Neural cell (in vitro differentiated cells): ENCODE measurements around the gene GRP. TPM values are rescaled to one million over a fixed set of nuclear protein-coding genes. Genes with fewer than 3 reads are reported as not detected.

Source experiments
- H2AFZ ChIP-seq: fragments of 200-600, 300-800 bp; sonication (generic), shearing (Covaris generic); 2 replicates; pipeline ENCODE4 v1.6.0; 2014; ENCODE audit warnings: low read depth, mild to moderate bottlenecking, antibody characterized with exemption, low read length, moderate library complexity
- H3F3A ChIP-seq: fragments of 200-600 bp; shearing (Covaris generic); 2 replicates; pipeline ENCODE4 v1.6.1; 2016; ENCODE audit warnings: mild to moderate bottlenecking, moderate library complexity, mixed read lengths, antibody characterized with exemption, low read length; ENCODE audit not compliant: insufficient read depth, poor library complexity, severe bottlenecking
- H3K27ac ChIP-seq: fragments of 200-600, 300-800 bp; sonication (generic), shearing (Covaris generic); 2 replicates; pipeline ENCODE4 v1.5.1; 2014; ENCODE audit warnings: mild to moderate bottlenecking, low read length, moderate library complexity
- H3K27me3 ChIP-seq: fragments of 300-800, 200-600 bp; sonication (generic), shearing (Covaris generic); 2 replicates; pipeline ENCODE4 v1.6.0; 2014; ENCODE audit warnings: mild to moderate bottlenecking, low read depth, low read length, moderate library complexity; ENCODE audit not compliant: insufficient read depth
- H3K36me3 ChIP-seq: fragments of 300-800, 200-600 bp; sonication (generic), shearing (Covaris generic); 2 replicates; pipeline ENCODE4 v1.5.1; 2014; ENCODE audit warnings: mild to moderate bottlenecking, antibody characterized with exemption, low read length, moderate library complexity; ENCODE audit not compliant: insufficient read depth
- H3K4me2 ChIP-seq: fragments of 300-800, 200-600 bp; sonication (generic), shearing (Covaris generic); 2 replicates; pipeline ENCODE4 v1.6.0; 2014; ENCODE audit warnings: mild to moderate bottlenecking, low read length
- H3K4me3 ChIP-seq: fragments of 300-800, 200-600 bp; sonication (generic), shearing (Covaris generic); 2 replicates; pipeline ENCODE4 v1.5.1; 2014; ENCODE audit warnings: mild to moderate bottlenecking, low read length, moderate library complexity
- H3K79me2 ChIP-seq: fragments of 200-600 bp; shearing (Covaris generic); replicated peaks from 2 replicates; pipeline ENCODE4 v1.6.0; 2014; ENCODE audit warnings: mild to moderate bottlenecking, low read length, moderate library complexity; ENCODE audit not compliant: insufficient read depth
- H3K9ac ChIP-seq: fragments of 300-800, 200-600 bp; sonication (generic), shearing (Covaris generic); 2 replicates; pipeline ENCODE4 v1.6.1; 2016; ENCODE audit warnings: mild to moderate bottlenecking, low read length, mixed read lengths
- H3K9me2 ChIP-seq: fragments of 200-600 bp; shearing (Covaris generic); 2 replicates; pipeline ENCODE4 v1.6.1; 2016; ENCODE audit warnings: mild to moderate bottlenecking, low read length, mixed read lengths; ENCODE audit not compliant: insufficient read depth
- H3K9me3 ChIP-seq: fragments of 200-600, 300-800 bp; sonication (generic), shearing (Covaris generic); 2 replicates; pipeline ENCODE4 v1.6.1; 2016; ENCODE audit warnings: mild to moderate bottlenecking, mixed run types, low read length, moderate library complexity, mixed read lengths
- H4K20me1 ChIP-seq: fragments of 200-600 bp; shearing (Covaris generic); 2 replicates; pipeline ENCODE4 v1.6.1; 2016; ENCODE audit warnings: mild to moderate bottlenecking, mixed run types; ENCODE audit not compliant: insufficient read depth
- CTCF ChIP-seq: fragments of 450-650 bp; IDR thresholded peaks from 2 replicates; pipeline ENCODE4 v1.5.1; 2014; ENCODE audit warnings: antibody characterized with exemption, mild to moderate bottlenecking, moderate library complexity; ENCODE audit not compliant: poor library complexity, severe bottlenecking
- EP300 ChIP-seq: fragments of 450-650 bp; conservative IDR thresholded peaks from 2 replicates; pipeline ENCODE4 v1.6.1; 2014; ENCODE audit warnings: antibody characterized with exemption, mild to moderate bottlenecking, moderate library complexity; ENCODE audit not compliant: poor library complexity, severe bottlenecking
- EZH2 ChIP-seq: fragments of 200-600, 300-800 bp; shearing (Covaris generic), sonication (generic); IDR thresholded peaks from 2 replicates; pipeline ENCODE4 v1.6.1; 2014; ENCODE audit warnings: antibody characterized with exemption, low read length, borderline replicate concordance, mild to moderate bottlenecking; ENCODE audit not compliant: insufficient read depth, poor library complexity, severe bottlenecking
- MXI1 ChIP-seq: fragments of 450-650 bp; conservative IDR thresholded peaks from 2 replicates; pipeline ENCODE4 v1.6.1; 2014; ENCODE audit warnings: antibody characterized with exemption, mild to moderate bottlenecking; ENCODE audit not compliant: poor library complexity, severe bottlenecking
- POLR2AphosphoS5 ChIP-seq: IDR thresholded peaks from 2 replicates; pipeline ENCODE4 v1.6.1; 2012
- RAD21 ChIP-seq: fragments of 450-650 bp; conservative IDR thresholded peaks from 2 replicates; pipeline ENCODE4 v1.6.1; 2014; ENCODE audit warnings: antibody characterized with exemption, mild to moderate bottlenecking, moderate library complexity
- SMC3 ChIP-seq: fragments of 450-650 bp; conservative IDR thresholded peaks from 2 replicates; pipeline ENCODE4 v1.6.1; 2014; ENCODE audit warnings: antibody characterized with exemption, mild to moderate bottlenecking, moderate library complexity; ENCODE audit not compliant: poor library complexity
- TAF1 ChIP-seq: IDR thresholded peaks from 2 replicates; pipeline ENCODE4 v1.6.1; 2012; ENCODE audit warnings: low read depth
- polyA plus RNA-seq: library from polyadenylated mRNA; depleted of rRNA; stranded (reverse); fragments of >200 nt; gene quantifications from 2 replicates; pipeline ENCODE4 v1.2.3, GENCODE V29; 2014
- TF ChIP-seq, protein P1 (sequence below): IDR thresholded peaks from 2 replicates; pipeline ENCODE4 v1.6.1; 2012; ENCODE audit warnings: borderline replicate concordance

GRP gene
- polyA plus RNA-seq, 1 donor from 2014 or later, result not detected

GRCh38 chr18:59189746-59190145 lies 30.2 kb upstream of the GRP start:
- Histone ChIP-seq H2AFZ (no peak overlapping the region), H3F3A (no peaks in the 10 kb centered on the region), H3K27me3 (no peaks in the 10 kb centered on the region), H3K36me3 (no peaks in the 10 kb centered on the region), H3K9ac (no peak overlapping the region), H4K20me1 (no peaks in the 10 kb centered on the region), H3K9me2 (no peaks in the 10 kb centered on the region), H3K4me3 (no peak overlapping the region), H3K4me2 (no peak overlapping the region), H3K79me2 (no peaks in the 10 kb centered on the region), H3K27ac (no peak overlapping the region), H3K9me3 (no peaks in the 10 kb centered on the region)
- TF ChIP-seq SMC3, result no peak
- TF ChIP-seq MXI1, result no peak
- no peak for TF ChIP-seq TAF1
- TF ChIP-seq, protein P1, sequence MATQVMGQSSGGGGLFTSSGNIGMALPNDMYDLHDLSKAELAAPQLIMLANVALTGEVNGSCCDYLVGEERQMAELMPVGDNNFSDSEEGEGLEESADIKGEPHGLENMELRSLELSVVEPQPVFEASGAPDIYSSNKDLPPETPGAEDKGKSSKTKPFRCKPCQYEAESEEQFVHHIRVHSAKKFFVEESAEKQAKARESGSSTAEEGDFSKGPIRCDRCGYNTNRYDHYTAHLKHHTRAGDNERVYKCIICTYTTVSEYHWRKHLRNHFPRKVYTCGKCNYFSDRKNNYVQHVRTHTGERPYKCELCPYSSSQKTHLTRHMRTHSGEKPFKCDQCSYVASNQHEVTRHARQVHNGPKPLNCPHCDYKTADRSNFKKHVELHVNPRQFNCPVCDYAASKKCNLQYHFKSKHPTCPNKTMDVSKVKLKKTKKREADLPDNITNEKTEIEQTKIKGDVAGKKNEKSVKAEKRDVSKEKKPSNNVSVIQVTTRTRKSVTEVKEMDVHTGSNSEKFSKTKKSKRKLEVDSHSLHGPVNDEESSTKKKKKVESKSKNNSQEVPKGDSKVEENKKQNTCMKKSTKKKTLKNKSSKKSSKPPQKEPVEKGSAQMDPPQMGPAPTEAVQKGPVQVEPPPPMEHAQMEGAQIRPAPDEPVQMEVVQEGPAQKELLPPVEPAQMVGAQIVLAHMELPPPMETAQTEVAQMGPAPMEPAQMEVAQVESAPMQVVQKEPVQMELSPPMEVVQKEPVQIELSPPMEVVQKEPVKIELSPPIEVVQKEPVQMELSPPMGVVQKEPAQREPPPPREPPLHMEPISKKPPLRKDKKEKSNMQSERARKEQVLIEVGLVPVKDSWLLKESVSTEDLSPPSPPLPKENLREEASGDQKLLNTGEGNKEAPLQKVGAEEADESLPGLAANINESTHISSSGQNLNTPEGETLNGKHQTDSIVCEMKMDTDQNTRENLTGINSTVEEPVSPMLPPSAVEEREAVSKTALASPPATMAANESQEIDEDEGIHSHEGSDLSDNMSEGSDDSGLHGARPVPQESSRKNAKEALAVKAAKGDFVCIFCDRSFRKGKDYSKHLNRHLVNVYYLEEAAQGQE, result no peak
- TF ChIP-seq RAD21, result no peak
- no peak for TF ChIP-seq EP300
- TF ChIP-seq POLR2AphosphoS5, result no peak
- no peak for TF ChIP-seq EZH2
- TF ChIP-seq CTCF, result no peak

DNA sequence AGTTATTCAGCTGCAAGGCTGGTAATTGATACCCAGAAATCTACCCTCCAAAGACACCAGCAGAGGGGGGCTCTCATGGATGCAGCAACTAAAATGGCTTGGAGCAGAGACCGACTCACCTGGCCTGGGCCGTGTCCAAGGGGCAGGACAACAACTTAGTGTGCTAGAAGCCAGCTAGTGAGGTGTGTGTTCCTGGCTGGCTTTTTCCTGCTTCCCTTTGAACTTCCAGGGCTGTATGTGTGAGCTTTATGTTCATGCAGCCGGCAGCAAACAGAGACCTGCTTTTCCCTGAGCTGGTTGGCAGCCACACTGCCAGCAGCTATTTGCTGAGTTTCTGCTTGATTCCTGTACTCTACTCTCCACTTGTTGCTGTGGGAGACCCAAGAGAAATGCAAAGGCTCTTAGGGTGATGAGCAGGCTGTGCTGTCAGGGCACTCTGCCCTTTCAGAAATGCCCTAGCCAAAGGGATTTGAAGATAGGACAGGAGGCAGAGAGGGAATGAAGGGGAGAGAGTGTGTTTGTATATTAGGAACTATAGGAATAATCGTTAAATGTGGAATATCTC lies 23.7 kb upstream of the GRP start:
- H3K27ac ChIP-seq, result no peak overlapping the region
- no peak for TF ChIP-seq MXI1
- TF ChIP-seq TAF1, result no peak
- TF ChIP-seq RAD21, result no peak
- TF ChIP-seq SMC3, result no peak
- no peak for TF ChIP-seq CTCF
- TF ChIP-seq, protein P1, result no peak
- TF ChIP-seq EP300, result no peak
- TF ChIP-seq EZH2, result no peak
- TF ChIP-seq POLR2AphosphoS5, result no peak
- no peak overlapping the region for H3K9ac ChIP-seq
- no peaks in the 10 kb centered on the region for H3K9me2 ChIP-seq
- H3F3A ChIP-seq, result no peaks in the 10 kb centered on the region
- no peaks in the 10 kb centered on the region for H3K79me2 ChIP-seq
- no peak overlapping the region for H3K4me2 ChIP-seq
- no peaks in the 10 kb centered on the region for H4K20me1 ChIP-seq
- H3K9me3 ChIP-seq, result no peaks in the 10 kb centered on the region
- no peaks in the 10 kb centered on the region for H3K27me3 ChIP-seq
- H2AFZ ChIP-seq, result no peak overlapping the region
- no peaks in the 10 kb centered on the region for H3K36me3 ChIP-seq
- H3K4me3 ChIP-seq, result no peak overlapping the region
